ENCODE data around the gene TMEM178B. TPM values are rescaled to one million over a fixed set of nuclear protein-coding genes. Genes with fewer than 3 reads are reported as not detected.

The TMEM178B gene
- polyA plus RNA-seq, 4 donors, result 0.30 to 0.69 TPM; not detected in 2

- no peaks in the 10 kb centered on the region for H3K4me1 ChIP-seq (ENCODE audit: control insufficient read depth in 3 of 3, insufficient read depth in 2 of 3, low read depth in 1 of 3, low read length in 2 of 3)
- FAIRE-seq (no peak), DNase-seq (no peak)
- WGBS, 3 donors, result 69 to 80% (median 77%) methylated on average over 1 of the region's 1 CpG
- peaks cover 0 to 5% (median 2%) of the 10 kb centered on the region in 3 donors for H3K27me3 ChIP-seq (ENCODE audit: control insufficient read depth in 3 of 3, insufficient read depth in 3 of 3, low read length in 3 of 3)
- H3K9me3 ChIP-seq (ENCODE audit: control insufficient read depth in 2 of 2, insufficient read depth in 1 of 2, low read depth in 1 of 2, low read length in 1 of 2), result no peaks in the 10 kb centered on the region
- H3K36me3 ChIP-seq (ENCODE audit: control insufficient read depth in 3 of 3, insufficient read depth in 2 of 3, low read depth in 1 of 3, low read length in 3 of 3), result no peaks in the 10 kb centered on the region
- H3K4me3 ChIP-seq (ENCODE audit: low read depth in 1 of 3, low read length in 3 of 3), result no peak overlapping the region
- H3K27ac ChIP-seq (ENCODE audit: low read depth in 1 of 3, low read length in 2 of 3), result no peak overlapping the region
These were observed 421.2 kb downstream of the TMEM178B start for GRCh38 chr7:141495057-141495456.

DNA sequence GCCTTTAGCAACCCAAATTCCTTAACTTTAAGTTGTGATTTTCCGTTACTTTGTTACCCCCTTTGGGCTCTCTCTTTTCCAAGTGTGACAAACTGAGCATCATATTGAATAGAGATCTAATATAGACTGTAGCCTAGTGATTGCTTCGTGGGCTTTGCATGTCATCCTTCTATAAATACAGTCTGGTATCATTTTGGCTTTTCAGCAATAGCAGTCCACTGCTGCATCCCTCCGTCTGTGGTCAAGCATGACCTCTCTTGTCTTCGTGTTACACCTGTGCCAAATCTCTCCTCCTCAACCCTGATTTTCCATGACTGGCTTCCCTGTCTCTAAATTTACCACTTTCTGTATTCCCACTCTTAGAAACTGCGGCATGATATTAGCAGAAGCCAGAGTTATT is 423.5 kb downstream of the TMEM178B start:
- no peak for FAIRE-seq
- Histone ChIP-seq H3K27me3 (ENCODE audit: control insufficient read depth in 3 of 3, insufficient read depth in 3 of 3, low read length in 3 of 3) (peaks cover 0 to 5% (median 2%) of the 10 kb centered on the region in 3 donors), H3K4me3 (ENCODE audit: low read depth in 1 of 3, low read length in 3 of 3) (no peak overlapping the region), H3K36me3 (ENCODE audit: control insufficient read depth in 3 of 3, insufficient read depth in 2 of 3, low read depth in 1 of 3, low read length in 3 of 3) (no peaks in the 10 kb centered on the region), H3K27ac (ENCODE audit: low read depth in 1 of 3, low read length in 2 of 3) (no peak overlapping the region), H3K9me3 (ENCODE audit: control insufficient read depth in 2 of 2, insufficient read depth in 1 of 2, low read depth in 1 of 2, low read length in 1 of 2) (no peaks in the 10 kb centered on the region), H3K4me1 (ENCODE audit: control insufficient read depth in 3 of 3, insufficient read depth in 2 of 3, low read depth in 1 of 3, low read length in 2 of 3) (no peaks in the 10 kb centered on the region)
- DNase-seq, result no peak
- WGBS, 3 donors, result 72 to 79% (median 78%) methylated on average over 5 of the region's 5 CpGs

DNA sequence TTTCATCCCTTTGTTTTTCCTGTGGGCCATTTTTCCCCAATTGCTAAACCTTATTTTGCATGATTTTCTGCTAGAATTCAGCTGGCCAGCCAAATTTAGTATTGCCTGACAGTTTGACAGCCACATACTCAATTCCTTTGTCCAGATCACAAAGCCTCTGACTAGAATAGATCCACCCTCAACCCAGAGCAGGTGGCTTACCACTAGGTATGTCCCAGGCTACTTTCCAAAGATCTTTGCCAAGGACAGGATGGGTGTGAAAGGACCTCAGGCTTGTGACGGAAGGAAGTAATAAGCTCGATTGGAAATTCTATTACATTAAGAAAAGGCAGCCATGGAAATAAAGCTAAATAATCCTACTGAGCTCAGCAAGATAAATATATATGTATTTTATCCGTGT is 426.7 kb downstream of the TMEM178B start:
- H3K9me3 ChIP-seq (ENCODE audit: control insufficient read depth in 2 of 2, insufficient read depth in 1 of 2, low read depth in 1 of 2, low read length in 1 of 2), result no peaks in the 10 kb centered on the region
- H3K27me3 ChIP-seq (ENCODE audit: control insufficient read depth in 3 of 3, insufficient read depth in 3 of 3, low read length in 3 of 3), result peaks cover 0 to 5% (median 0%) of the 10 kb centered on the region in 3 donors
- no peaks in the 10 kb centered on the region for H3K4me1 ChIP-seq (ENCODE audit: control insufficient read depth in 3 of 3, insufficient read depth in 2 of 3, low read depth in 1 of 3, low read length in 2 of 3)
- FAIRE-seq, result no peak
- H3K36me3 ChIP-seq (ENCODE audit: control insufficient read depth in 3 of 3, insufficient read depth in 2 of 3, low read depth in 1 of 3, low read length in 3 of 3), result no peaks in the 10 kb centered on the region
- DNase-seq, result no peak
- no peak overlapping the region for H3K27ac ChIP-seq (ENCODE audit: low read depth in 1 of 3, low read length in 2 of 3)
- 80 to 90% (median 82%) methylated on average over 3 of the region's 3 CpGs for WGBS, 3 donors
- H3K4me3 ChIP-seq (ENCODE audit: low read depth in 1 of 3, low read length in 3 of 3), result no peak overlapping the region

DNA sequence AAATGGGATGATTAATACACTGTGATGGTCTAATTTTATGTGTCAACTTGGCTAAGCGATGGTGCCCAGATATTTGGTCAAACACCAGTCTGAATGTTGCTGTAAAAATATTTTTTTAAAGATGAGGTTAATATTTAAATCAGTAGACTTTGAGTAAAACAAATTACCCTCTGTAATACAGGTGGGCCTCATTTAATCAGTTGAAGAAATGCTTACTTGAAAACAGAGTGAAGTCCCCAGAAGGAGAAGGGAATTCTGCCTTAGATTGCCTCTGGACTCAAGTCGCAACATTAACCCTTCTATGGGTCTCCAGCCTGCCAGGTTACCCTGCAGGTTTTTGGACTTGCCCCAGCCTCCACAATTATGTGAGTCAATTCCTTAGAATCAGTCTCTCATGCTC is 427.6 kb downstream of the TMEM178B start:
- WGBS, 3 donors, result 78 to 93% (median 84%) methylated on average over 2 of the region's 2 CpGs
- H3K9me3 ChIP-seq (ENCODE audit: control insufficient read depth in 2 of 2, insufficient read depth in 1 of 2, low read depth in 1 of 2, low read length in 1 of 2), result no peaks in the 10 kb centered on the region
- no peaks in the 10 kb centered on the region for H3K36me3 ChIP-seq (ENCODE audit: control insufficient read depth in 3 of 3, insufficient read depth in 2 of 3, low read depth in 1 of 3, low read length in 3 of 3)
- FAIRE-seq, result no peak
- DNase-seq, result no peak
- H3K27ac ChIP-seq (ENCODE audit: low read depth in 1 of 3, low read length in 2 of 3), result no peak overlapping the region
- H3K4me1 ChIP-seq (ENCODE audit: control insufficient read depth in 3 of 3, insufficient read depth in 2 of 3, low read depth in 1 of 3, low read length in 2 of 3), result no peaks in the 10 kb centered on the region
- peaks cover 0 to 5% (median 0%) of the 10 kb centered on the region in 3 donors for H3K27me3 ChIP-seq (ENCODE audit: control insufficient read depth in 3 of 3, insufficient read depth in 3 of 3, low read length in 3 of 3)
- no peak overlapping the region for H3K4me3 ChIP-seq (ENCODE audit: low read depth in 1 of 3, low read length in 3 of 3)

DNA sequence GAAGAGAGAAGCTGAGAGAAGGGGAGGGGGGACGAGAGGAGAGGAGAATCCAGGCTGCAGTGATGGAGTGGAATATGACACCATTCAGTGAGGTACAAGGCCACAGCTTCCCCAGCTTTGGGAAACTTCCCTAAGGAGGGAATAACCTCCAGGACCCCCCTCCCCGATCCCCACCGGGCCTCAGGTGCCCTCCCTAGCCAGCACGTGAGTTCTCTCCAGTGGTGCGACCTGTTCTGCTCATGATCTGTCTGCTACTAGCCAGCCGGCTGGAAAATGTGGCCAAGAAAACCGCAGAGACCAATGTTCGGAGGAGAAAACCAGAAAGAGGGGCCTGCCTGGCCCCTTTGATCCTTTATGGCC is 437.4 kb downstream of the TMEM178B start:
- no peaks in the 10 kb centered on the region for H3K9me3 ChIP-seq (ENCODE audit: control insufficient read depth in 2 of 2, insufficient read depth in 1 of 2, low read depth in 1 of 2, low read length in 1 of 2)
- DNase-seq (peak in 1 of 2 donors; percentile 11), FAIRE-seq (no peak)
- H3K4me3 ChIP-seq (ENCODE audit: low read depth in 1 of 3, low read length in 3 of 3), result peak overlapping the region in 1 of 3 donors; percentile 30
- peaks cover 0 to 33% (median 20%) of the 10 kb centered on the region in 3 donors for H3K27me3 ChIP-seq (ENCODE audit: control insufficient read depth in 3 of 3, insufficient read depth in 3 of 3, low read length in 3 of 3)
- H3K4me1 ChIP-seq (ENCODE audit: control insufficient read depth in 3 of 3, insufficient read depth in 2 of 3, low read depth in 1 of 3, low read length in 2 of 3), result peaks cover 0 to 6% (median 0%) of the 10 kb centered on the region in 3 donors
- no peak overlapping the region for H3K27ac ChIP-seq (ENCODE audit: low read depth in 1 of 3, low read length in 2 of 3)
- WGBS, 3 donors, result 0 to 8% (median 5%) methylated on average over 7 to 8 of the region's 8 CpGs
- H3K36me3 ChIP-seq (ENCODE audit: control insufficient read depth in 3 of 3, insufficient read depth in 2 of 3, low read depth in 1 of 3, low read length in 3 of 3), result no peaks in the 10 kb centered on the region

GRCh38 chr7:141511676-141512396 is 438.0 kb downstream of the TMEM178B start:
- WGBS, 3 donors, result 2 to 6% (median 6%) methylated on average over 33 to 36 of the region's 36 CpGs
- DNase-seq (peak; percentile 15 to 37), FAIRE-seq (no peak)
- Histone ChIP-seq H3K9me3 (ENCODE audit: control insufficient read depth in 2 of 2, insufficient read depth in 1 of 2, low read depth in 1 of 2, low read length in 1 of 2) (no peaks in the 10 kb centered on the region), H3K4me3 (ENCODE audit: low read depth in 1 of 3, low read length in 3 of 3) (peak overlapping the region in 2 of 3 donors; percentile 2 to 30), H3K27ac (ENCODE audit: low read depth in 1 of 3, low read length in 2 of 3) (no peak overlapping the region), H3K4me1 (ENCODE audit: control insufficient read depth in 3 of 3, insufficient read depth in 2 of 3, low read depth in 1 of 3, low read length in 2 of 3) (peaks cover 0 to 6% (median 0%) of the 10 kb centered on the region in 3 donors), H3K36me3 (ENCODE audit: control insufficient read depth in 3 of 3, insufficient read depth in 2 of 3, low read depth in 1 of 3, low read length in 3 of 3) (no peaks in the 10 kb centered on the region), H3K27me3 (ENCODE audit: control insufficient read depth in 3 of 3, insufficient read depth in 3 of 3, low read length in 3 of 3) (peaks cover 0 to 34% (median 20%) of the 10 kb centered on the region in 3 donors)

DNA sequence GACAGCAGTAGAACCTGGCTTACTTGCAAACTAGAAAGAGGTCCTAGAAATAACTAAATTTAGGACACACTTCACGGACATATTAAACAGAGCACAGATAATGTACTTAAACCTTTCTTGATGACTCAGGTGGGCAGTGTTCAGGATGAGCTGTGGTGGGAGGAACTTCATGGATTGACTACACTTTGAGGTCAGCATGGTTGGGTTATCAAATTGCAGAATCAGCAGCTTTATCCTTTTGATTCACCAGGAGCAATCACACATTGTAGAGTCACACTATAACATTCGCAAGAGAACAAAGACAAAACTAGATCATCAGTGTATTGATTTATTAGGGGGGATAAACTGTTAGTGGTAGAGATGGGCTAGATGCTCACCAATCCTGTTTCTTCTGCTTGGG is 438.7 kb downstream of the TMEM178B start:
- no peak overlapping the region for H3K27ac ChIP-seq (ENCODE audit: low read depth in 1 of 3, low read length in 2 of 3)
- peaks cover 0 to 6% (median 0%) of the 10 kb centered on the region in 3 donors for H3K4me1 ChIP-seq (ENCODE audit: control insufficient read depth in 3 of 3, insufficient read depth in 2 of 3, low read depth in 1 of 3, low read length in 2 of 3)
- FAIRE-seq, result no peak
- H3K4me3 ChIP-seq (ENCODE audit: low read depth in 1 of 3, low read length in 3 of 3), result no peak overlapping the region
- WGBS, 3 donors, result 71 to 85% (median 76%) methylated on average over 2 of the region's 2 CpGs
- H3K27me3 ChIP-seq (ENCODE audit: control insufficient read depth in 3 of 3, insufficient read depth in 3 of 3, low read length in 3 of 3), result peaks cover 0 to 34% (median 20%) of the 10 kb centered on the region in 3 donors
- no peak for DNase-seq
- no peaks in the 10 kb centered on the region for H3K9me3 ChIP-seq (ENCODE audit: control insufficient read depth in 2 of 2, insufficient read depth in 1 of 2, low read depth in 1 of 2, low read length in 1 of 2)
- no peaks in the 10 kb centered on the region for H3K36me3 ChIP-seq (ENCODE audit: control insufficient read depth in 3 of 3, insufficient read depth in 2 of 3, low read depth in 1 of 3, low read length in 3 of 3)

DNA sequence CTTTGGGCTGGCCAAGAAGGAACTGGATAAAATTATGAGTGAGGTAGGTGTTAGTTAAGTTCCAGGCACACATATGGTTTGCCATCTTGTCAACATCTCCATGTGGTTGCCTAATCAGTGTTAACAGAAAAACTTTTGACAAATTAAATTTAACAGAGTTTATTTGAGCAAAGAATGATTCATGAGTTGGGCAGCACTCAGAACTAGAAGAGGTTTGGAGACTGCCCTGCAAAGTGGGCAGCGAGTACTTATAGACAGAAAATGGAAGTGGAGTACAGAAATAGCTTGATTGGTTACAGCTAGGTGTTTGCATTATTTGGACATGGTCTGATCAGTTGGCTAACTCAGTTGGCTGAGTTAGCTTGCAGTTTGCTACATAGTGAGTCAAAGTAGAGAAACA is 439.9 kb downstream of the TMEM178B start:
- peaks cover 0 to 6% (median 0%) of the 10 kb centered on the region in 3 donors for H3K4me1 ChIP-seq (ENCODE audit: control insufficient read depth in 3 of 3, insufficient read depth in 2 of 3, low read depth in 1 of 3, low read length in 2 of 3)
- H3K27me3 ChIP-seq (ENCODE audit: control insufficient read depth in 3 of 3, insufficient read depth in 3 of 3, low read length in 3 of 3), result peaks cover 0 to 34% (median 20%) of the 10 kb centered on the region in 3 donors
- no peak overlapping the region for H3K27ac ChIP-seq (ENCODE audit: low read depth in 1 of 3, low read length in 2 of 3)
- 90 to 100% (median 91%) methylated on average over 1 of the region's 1 CpG for WGBS, 3 donors
- H3K4me3 ChIP-seq (ENCODE audit: low read depth in 1 of 3, low read length in 3 of 3), result no peak overlapping the region
- DNase-seq (no peak), FAIRE-seq (no peak)
- H3K36me3 ChIP-seq (ENCODE audit: control insufficient read depth in 3 of 3, insufficient read depth in 2 of 3, low read depth in 1 of 3, low read length in 3 of 3), result no peaks in the 10 kb centered on the region
- H3K9me3 ChIP-seq (ENCODE audit: control insufficient read depth in 2 of 2, insufficient read depth in 1 of 2, low read depth in 1 of 2, low read length in 1 of 2), result no peaks in the 10 kb centered on the region
